NCI-H1436 (cell line): ENCODE results near the gene IFFO2.

ENCODE experiments used
- DNase-seq: peaks from one replicate; lab custom pipeline; 2025; lab: John Stamatoyannopoulos, UW

Gene IFFO2

GRCh38 chr1:18972531-18972930, 16.1 kb upstream of the IFFO2 start:
- no peak for DNase-seq

GRCh38 chr1:18970762-18971161, 14.3 kb upstream of the IFFO2 start:
- DNase-seq, result no peak

GRCh38 chr1:18970358-18970757, 13.9 kb upstream of the IFFO2 start:
- DNase-seq, result no peak

DNA sequence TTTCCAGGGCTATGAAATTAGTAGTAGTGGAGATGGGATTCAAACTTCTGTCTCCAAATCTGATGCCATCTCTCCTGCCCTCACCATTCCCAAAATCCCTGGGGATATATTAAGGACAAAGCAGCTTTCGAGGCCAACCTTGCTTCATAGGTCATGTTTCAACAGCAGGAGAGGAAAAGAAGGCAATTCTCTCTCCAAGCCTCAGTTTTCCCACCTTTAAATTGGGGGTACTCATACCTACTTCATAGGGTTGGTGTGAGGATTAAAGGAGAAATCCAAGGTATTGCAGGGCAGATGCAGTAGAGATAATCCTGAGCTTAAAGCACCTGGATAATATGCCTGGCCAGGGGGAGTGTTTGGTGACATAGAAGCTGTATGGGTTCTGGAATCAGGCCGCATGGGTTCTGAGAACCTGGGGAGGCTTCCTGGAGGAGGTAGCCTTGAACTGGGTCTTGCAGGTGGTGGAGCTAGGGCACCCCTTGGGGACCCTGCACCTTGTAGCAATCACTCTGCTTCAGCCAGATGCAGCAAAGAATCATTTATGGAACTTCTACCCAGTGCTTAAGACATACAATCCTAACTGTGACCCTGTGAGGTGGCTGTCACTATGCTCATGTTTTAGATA, 10.7 kb upstream of the IFFO2 start:
- no peak for DNase-seq

- no peak for DNase-seq
Measured at GRCh38 chr1:18965206-18966173, 9.0 kb upstream of the IFFO2 start.

DNA sequence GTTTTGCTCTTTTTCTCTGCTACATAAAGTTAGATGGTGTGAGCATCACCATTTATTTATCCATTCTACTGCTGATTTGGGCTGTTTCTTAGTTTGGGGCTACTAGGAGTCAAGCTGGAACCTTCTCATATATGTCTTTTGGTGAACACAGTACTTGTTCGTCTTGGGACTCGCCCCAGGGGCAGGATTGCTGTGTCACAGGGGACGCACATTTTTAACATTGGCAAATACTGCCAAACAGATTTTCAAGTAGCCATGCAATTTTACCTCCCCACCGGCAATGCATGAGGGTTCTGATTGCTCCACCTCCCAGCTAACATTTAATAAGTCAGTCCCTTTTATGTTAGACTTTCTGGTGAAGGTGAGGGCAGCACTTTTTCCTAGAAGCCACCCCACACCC, 7.5 kb upstream of the IFFO2 start:
- DNase-seq, result no peak

- DNase-seq, result no peak
Measured at GRCh38 chr1:18962855-18963737, 6.6 kb upstream of the IFFO2 start.

DNA sequence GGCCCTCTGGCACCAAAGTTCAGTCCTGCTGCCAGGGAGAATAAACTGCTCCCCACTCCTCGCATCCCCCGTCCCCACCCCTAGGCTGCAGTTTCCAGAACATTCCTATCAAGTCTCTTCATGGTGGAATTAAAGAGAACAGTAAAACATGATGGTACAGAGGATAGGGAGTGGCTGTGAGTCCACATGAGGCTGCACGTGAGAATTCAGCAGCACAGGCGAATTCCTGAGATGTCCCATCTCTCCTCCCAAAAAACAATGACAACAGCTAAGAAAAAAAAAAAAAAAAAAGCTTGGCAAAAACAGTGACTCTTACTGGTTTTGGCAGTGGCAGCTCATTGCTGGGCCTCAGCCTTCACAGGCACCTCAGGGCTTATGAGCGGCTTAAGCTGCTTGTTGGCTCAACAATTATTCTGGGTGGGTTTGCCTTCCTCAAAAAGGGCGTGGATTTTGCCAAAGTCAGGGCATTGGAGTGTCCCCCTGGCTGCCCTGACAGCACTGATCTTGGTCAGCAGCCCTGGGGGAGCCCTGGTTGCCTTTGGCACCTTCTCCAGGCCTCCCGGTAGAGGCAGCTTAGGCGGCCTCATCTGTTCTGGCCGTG, 5.7 kb upstream of the IFFO2 start:
- no peak for DNase-seq

GRCh38 chr1:18960821-18961220, 4.3 kb upstream of the IFFO2 start:
- no peak for DNase-seq

GRCh38 chr1:18960409-18960808, 3.9 kb upstream of the IFFO2 start:
- no peak for DNase-seq

DNA sequence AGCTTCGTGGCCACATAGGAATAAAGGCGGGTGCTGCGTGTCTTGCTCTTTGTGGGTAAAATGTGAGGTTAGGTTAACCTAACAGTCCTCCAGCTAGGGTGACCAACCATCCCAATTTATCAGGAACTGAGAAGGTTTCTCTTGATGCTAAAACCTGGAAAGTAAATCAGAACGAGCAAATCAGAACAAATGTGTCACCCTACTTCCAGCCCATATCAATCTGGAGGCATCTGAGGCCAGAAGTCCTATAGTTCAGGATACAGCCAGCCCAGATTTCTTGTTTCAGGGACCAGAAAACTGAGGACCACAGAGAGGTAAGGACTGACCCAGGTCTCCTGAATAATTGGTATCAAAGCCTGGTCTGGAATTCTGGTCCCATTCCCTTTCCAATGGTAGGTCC, 3.1 kb upstream of the IFFO2 start:
- DNase-seq, result no peak

- DNase-seq, result no peak
Measured at GRCh38 chr1:18957532-18958300, 1.2 kb upstream of the IFFO2 start.

DNA sequence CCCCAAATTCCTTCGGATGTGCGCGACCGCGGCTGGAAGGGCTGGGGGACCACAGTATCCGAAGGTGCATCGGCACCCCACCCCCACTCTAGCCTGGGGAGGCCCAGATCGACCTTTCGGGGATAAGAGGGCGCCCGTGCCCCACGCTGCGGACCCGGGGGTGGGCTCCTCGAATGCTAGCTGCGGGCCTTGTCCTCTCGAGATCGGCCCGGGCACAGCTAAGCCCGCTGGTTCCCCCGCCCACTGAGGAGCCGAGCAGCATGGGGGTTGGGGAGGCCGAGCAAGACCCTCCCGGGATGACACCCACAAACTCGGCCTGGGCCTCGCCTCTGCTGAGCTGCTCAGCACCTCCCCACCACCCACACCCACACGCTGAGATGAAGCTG, 653 bp upstream of the IFFO2 start:
- DNase-seq, result no peak

DNA sequence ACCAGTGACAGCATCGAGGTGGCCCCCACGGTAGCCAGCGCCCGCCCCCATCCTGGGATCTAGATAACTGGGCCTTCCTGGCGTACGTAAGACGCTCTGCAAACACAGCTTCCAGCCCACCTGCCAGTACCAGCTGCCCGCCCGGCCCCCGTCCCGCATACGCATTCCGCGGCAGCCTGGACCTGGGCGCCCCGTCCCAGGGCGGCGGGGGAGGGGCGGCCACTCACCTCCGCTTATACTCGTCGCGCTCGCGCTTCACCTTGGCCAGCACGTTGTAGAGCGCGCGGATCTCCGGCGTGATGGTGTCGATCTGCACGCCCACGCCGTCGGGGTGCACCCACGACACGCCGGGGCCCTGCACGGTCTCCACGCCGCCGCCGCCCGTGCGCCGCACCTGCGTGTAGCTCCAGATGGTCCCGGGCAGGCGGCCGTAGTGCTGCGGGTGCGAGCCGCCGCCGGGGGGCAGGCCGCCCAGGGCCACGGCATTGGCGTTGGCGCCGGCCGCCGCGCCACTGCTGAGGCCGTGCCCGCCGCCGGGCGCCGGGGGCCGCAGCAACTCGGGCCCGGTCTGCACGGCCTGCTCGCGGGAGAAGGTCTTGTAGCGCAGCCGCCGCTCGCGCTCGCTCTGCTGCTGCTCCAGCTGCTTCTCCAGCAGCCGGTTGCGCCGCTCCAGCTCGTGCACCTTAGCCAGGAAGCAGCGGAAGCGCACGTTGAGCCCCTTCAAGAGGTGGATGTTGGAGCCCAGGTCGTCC, 859 bp downstream of the IFFO2 start:
- peak; percentile 18 for DNase-seq

- no peak for DNase-seq
Measured at GRCh38 chr1:18955131-18955440, 1.4 kb downstream of the IFFO2 start.

- DNase-seq, result no peak
Measured at GRCh38 chr1:18954270-18955071, 2.0 kb downstream of the IFFO2 start.

DNA sequence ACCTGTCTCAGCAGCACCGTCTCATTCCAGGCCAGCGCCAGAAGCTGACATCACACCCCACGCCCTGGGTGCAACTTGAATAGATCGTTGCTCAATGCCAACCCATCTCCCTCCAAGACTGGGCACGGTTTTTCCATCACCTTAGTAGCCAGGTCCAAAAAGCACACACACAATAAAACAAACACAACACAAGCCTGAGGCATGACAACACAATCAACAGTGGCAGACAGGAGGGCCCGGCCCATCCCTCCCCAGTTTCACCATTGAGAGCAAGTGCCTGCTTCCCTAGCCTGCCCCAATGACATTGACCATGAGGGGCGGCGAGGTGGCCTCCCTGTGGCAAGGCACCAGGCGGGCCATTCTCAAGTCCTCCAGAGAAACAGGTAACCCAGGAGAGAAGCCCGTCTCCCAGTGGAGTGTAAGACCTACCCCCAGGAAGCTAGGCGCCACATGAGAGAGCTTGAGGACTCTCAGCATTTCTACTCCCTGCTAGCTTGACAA, 2.7 kb downstream of the IFFO2 start:
- DNase-seq, result no peak

DNA sequence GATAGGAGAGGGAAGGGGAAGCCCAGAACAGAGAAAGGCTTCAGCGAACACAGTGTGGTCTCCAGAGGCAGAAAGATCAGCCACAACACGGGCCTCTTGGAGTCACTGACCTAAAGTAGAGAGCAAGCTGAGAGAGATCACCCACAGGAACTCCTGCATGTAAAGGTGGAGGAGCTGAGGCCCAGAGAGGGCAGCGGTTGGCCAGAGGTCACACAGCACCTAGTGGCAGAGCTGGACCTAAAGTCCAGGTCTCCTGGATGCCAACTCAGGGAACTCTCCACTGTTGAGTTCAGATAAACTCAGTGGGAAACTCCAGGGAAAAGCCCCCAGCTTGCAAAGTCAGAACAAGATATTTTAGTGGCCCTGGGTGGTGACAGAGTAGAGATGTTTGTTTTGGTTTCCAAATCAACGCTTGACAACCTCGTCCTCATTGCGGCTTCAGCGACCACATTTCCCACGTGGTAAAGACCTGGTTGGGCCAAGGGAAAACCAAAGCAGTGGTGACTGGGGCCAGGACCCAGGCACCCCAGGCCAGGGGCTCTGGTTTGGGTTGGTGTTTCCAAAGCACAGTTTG, 4.6 kb downstream of the IFFO2 start:
- no peak for DNase-seq

GRCh38 chr1:18951416-18951815, 5.1 kb downstream of the IFFO2 start:
- no peak for DNase-seq
